Activated naive CD4-positive, alpha-beta T cell treated with anti-CD3 and anti-CD28 coated beads, Interleukin-2, amount 50 U/mL, for 72 hours (primary cell): ENCODE data around the gene CEP44. TPM values are rescaled to one million over a fixed set of nuclear protein-coding genes. Genes with fewer than 3 reads are reported as not detected.

ENCODE experiments used
- total RNA-seq, 2 donors: library from RNA; stranded (reverse); gene quantifications; one replicate each; pipeline ENCODE4 v1.2.3, GENCODE V29; 2022

Gene CEP44
- total RNA-seq, 2 donors from 2014 or later = 23.1 to 39.0 TPM

Other genes starting within 250 kb of the CEP44 start
- 10 to 100 TPM in 1 of 2 donors, 1 to 10 TPM in 1; 6.4 to 12.4 TPM for gene FBXO8, start 244 bp upstream of the CEP44 start, total RNA-seq
- gene HPGD, start 238.6 kb downstream of the CEP44 start, total RNA-seq = 1 to 10 TPM; 3.1 to 5.8 TPM